Peyer's patch (tissue), 4 donors: ENCODE data around the gene LZTS3. TPM values are rescaled to one million over a fixed set of nuclear protein-coding genes. Genes with fewer than 3 reads are reported as not detected.

Experiments used
- DNase-seq, 3 donors: peaks; one replicate each; pipeline ENCODE4 v3.0.0-alpha.2; 2017 to 2019
- H3K27ac ChIP-seq, 4 donors: fragments of 200-600 bp; sonication (generic); one replicate each; pipeline ENCODE4 v1.5.1; 2016 to 2019
- H3K27me3 ChIP-seq, 2 donors: fragments of 200-600 bp; sonication (generic); one replicate each; pipeline ENCODE4 v1.5.1; 2019
- H3K36me3 ChIP-seq, 3 donors: fragments of 200-600 bp; sonication (generic); one replicate each; pipeline ENCODE4 v1.5.1; 2016 to 2019
- H3K4me1 ChIP-seq, 4 donors: fragments of 200-600 bp; sonication (generic); one replicate each; pipeline ENCODE4 v1.5.1; 2016 to 2019
- H3K4me3 ChIP-seq, 4 donors: fragments of 200-600 bp; sonication (generic); 1 replicate in 3 of 4; 2 replicates in 1 of 4; pipeline ENCODE4 v1.5.1; 2016 to 2019; ENCODE audit warnings: mild to moderate bottlenecking in 1 of 4
- H3K9me3 ChIP-seq, 4 donors: fragments of 200-600 bp; sonication (generic); one replicate each; pipeline ENCODE4 v1.5.1; 2016 to 2019; ENCODE audit warnings: mild to moderate bottlenecking in 1 of 4
- CTCF ChIP-seq, 6 experiments: fragments of 450-650 bp in 4 of 6; fragments of 200-600 bp in 2 of 6; sonication (generic) in 1 of 6; IDR thresholded peaks; one replicate each; pipeline ENCODE4 v1.5.1; 2017 to 2019; ENCODE audit warnings: antibody characterized with exemption in 6 of 6, mild to moderate bottlenecking in 3 of 6, moderate library complexity in 1 of 6
- POLR2A ChIP-seq, 2 donors: fragments of 450-650 bp; IDR thresholded peaks; one replicate each; pipeline ENCODE4 v1.5.1; 2017; ENCODE audit warnings: antibody characterized with exemption in 2 of 2, mild to moderate bottlenecking in 2 of 2, moderate library complexity in 2 of 2
- total RNA-seq, 4 donors: library from RNA; depleted of rRNA; stranded (reverse); fragments of >200 nt; gene quantifications; one replicate each; pipeline ENCODE4 v1.1.0, GENCODE V29; 2016

LZTS3 gene
- total RNA-seq, 4 donors from 2014 or later = 24.3 to 38.4 (median 33.8) TPM

GRCh38 chr20:3177746-3178485 is 4.6 kb upstream of the LZTS3 start:
- Histone ChIP-seq H3K9me3 (no peaks in the 10 kb centered on the region), H3K4me3 (no peak overlapping the region), H3K36me3 (no peaks in the 10 kb centered on the region), H3K4me1 (peaks cover 0 to 9% (median under 1%) of the 10 kb centered on the region in 4 donors), H3K27me3 (no peaks in the 10 kb centered on the region), H3K27ac (no peak overlapping the region)
- no peak for DNase-seq
- TF ChIP-seq CTCF (IDR thresholded peaks at IDR 0.05) = no peak
- no peak for TF ChIP-seq POLR2A (IDR thresholded peaks at IDR 0.05)

GRCh38 chr20:3175270-3175669 is 1.9 kb upstream of the LZTS3 start:
- TF ChIP-seq POLR2A (IDR thresholded peaks at IDR 0.05) (no peak), CTCF (IDR thresholded peaks at IDR 0.05) (no peak)
- DNase-seq = no peak
- Histone ChIP-seq H3K9me3 (no peaks in the 10 kb centered on the region), H3K4me1 (peaks cover 0 to 9% (median 4%) of the 10 kb centered on the region in 4 donors), H3K36me3 (no peaks in the 10 kb centered on the region), H3K27ac (no peak overlapping the region), H3K27me3 (no peaks in the 10 kb centered on the region), H3K4me3 (no peak overlapping the region)

- H3K4me3 ChIP-seq = peak overlapping the region; percentile 84 to 95 (median 86)
- no peaks in the 10 kb centered on the region for H3K9me3 ChIP-seq
- DNase-seq = no peak
- H3K36me3 ChIP-seq = no peaks in the 10 kb centered on the region
- TF ChIP-seq POLR2A (IDR thresholded peaks at IDR 0.05) = no peak
- TF ChIP-seq CTCF (IDR thresholded peaks at IDR 0.05) = no peak
- no peaks in the 10 kb centered on the region for H3K27me3 ChIP-seq
- peak overlapping the region in 3 of 4 donors; percentile 82 to 86 (median 86) for H3K27ac ChIP-seq
- H3K4me1 ChIP-seq = peaks cover 0 to 9% (median 4%) of the 10 kb centered on the region in 4 donors
Observed at GRCh38 chr20:3174442-3175261, 1.3 kb upstream of the LZTS3 start.

GRCh38 chr20:3173610-3174441 is 477 bp upstream of the LZTS3 start:
- Histone ChIP-seq H3K27me3 (no peaks in the 10 kb centered on the region), H3K27ac (peak overlapping the region; percentile 57 to 86 (median 84)), H3K4me1 (peaks cover 0 to 9% (median 4%) of the 10 kb centered on the region in 4 donors), H3K36me3 (no peaks in the 10 kb centered on the region), H3K9me3 (no peaks in the 10 kb centered on the region), H3K4me3 (peak overlapping the region; percentile 84 to 95 (median 86))
- DNase-seq = peak; percentile 86 to 95 (median 94)
- TF ChIP-seq CTCF (IDR thresholded peaks at IDR 0.05) (peak in 4 of 6 experiments; percentile 8 to 46 (median 38)), POLR2A (IDR thresholded peaks at IDR 0.05) (peak; percentile 38 to 46)
